PC-9 (cell line): ENCODE data around the gene SND1. TPM values are rescaled to one million over a fixed set of nuclear protein-coding genes. Genes with fewer than 3 reads are reported as not detected.

Experiments
- BruUV-seq: library from RNA; stranded (reverse); fragments of 400-500 nt; replicated peaks from 2 replicates; lab custom pipeline; 2021; lab: Mats Ljungman, UMichigan
- CTCF ChIA-PET: fragments of 300-600 bp; sonication (Branson Sonifier 250); formaldehyde crosslinking; loops from one replicate; lab custom pipeline; 2022; ENCODE audit warnings: antibody characterized with exemption; lab: Charles Lee
- POLR2A ChIA-PET: fragments of 300-600 bp; sonication (Branson Sonifier 250); formaldehyde crosslinking; loops from one replicate; lab custom pipeline; 2022; ENCODE audit warnings: antibody characterized with exemption; ENCODE audit not compliant: unreplicated experiment; lab: Charles Lee
- DNase-seq, 2 experiments: peaks; one replicate each; pipeline versions ENCODE4 v3.0.0 to v3.0.0-alpha.2; 2015 to 2022; ENCODE audit warnings: mixed read lengths in 1 of 2
- H2AFZ ChIP-seq: fragments of 200-600 bp; sonication (generic); 2 replicates; pipeline ENCODE4 v1.8.1; 2017; ENCODE audit warnings: antibody characterized with exemption
- H3F3A ChIP-seq: fragments of 200-600 bp; sonication (generic); 2 replicates; pipeline ENCODE4 v1.8.1; 2017; ENCODE audit warnings: antibody characterized with exemption, mild to moderate bottlenecking, low read depth; ENCODE audit not compliant: insufficient read depth
- H3K27ac ChIP-seq: fragments of 200-600 bp; sonication (generic); 2 replicates; pipeline ENCODE4 v1.6.1; 2016; ENCODE audit warnings: mixed run types
- H3K27me3 ChIP-seq: fragments of 200-600 bp; sonication (generic); 2 replicates; pipeline ENCODE4 v1.6.1; 2016; ENCODE audit warnings: low read depth, mixed run types; ENCODE audit not compliant: insufficient read depth
- H3K36me3 ChIP-seq: fragments of 200-600 bp; sonication (generic); 2 replicates; pipeline ENCODE4 v1.6.1; 2016; ENCODE audit warnings: low read depth, mixed run types
- H3K4me1 ChIP-seq: fragments of 200-600 bp; sonication (generic); replicated peaks from 2 replicates; pipeline ENCODE4 v1.6.1; 2016; ENCODE audit warnings: mixed run types; ENCODE audit not compliant: insufficient read depth
- H3K4me2 ChIP-seq: fragments of 200-600 bp; sonication (generic); 2 replicates; pipeline ENCODE4 v1.6.1; 2017; ENCODE audit warnings: mixed run types
- H3K4me3 ChIP-seq: fragments of 200-600 bp; sonication (generic); 2 replicates; pipeline ENCODE4 v1.6.1; 2016; ENCODE audit warnings: mixed run types
- H3K79me2 ChIP-seq: fragments of 200-600 bp; sonication (generic); 2 replicates; pipeline ENCODE4 v1.6.1; 2017; ENCODE audit warnings: low read depth, mixed run types
- H3K9me2 ChIP-seq: fragments of 200-600 bp; sonication (generic); 2 replicates; pipeline ENCODE4 v1.8.1; 2017; ENCODE audit warnings: mild to moderate bottlenecking; ENCODE audit not compliant: insufficient read depth
- H3K9me3 ChIP-seq: fragments of 200-600 bp; sonication (generic); 2 replicates; pipeline ENCODE4 v1.8.1; 2016; ENCODE audit warnings: low read depth; ENCODE audit not compliant: insufficient read depth
- H4K20me1 ChIP-seq: fragments of 200-600 bp; sonication (generic); 2 replicates; pipeline ENCODE4 v1.8.1; 2017; ENCODE audit not compliant: insufficient read depth
- EZH2 ChIP-seq: fragments of 200-600 bp; sonication (generic); IDR thresholded peaks from 2 replicates; pipeline ENCODE4 v1.8.0; 2017; ENCODE audit warnings: antibody characterized with exemption, low read depth
- intact Hi-C: fragments of 100-400 bp; cut with micrococcal nuclease; formaldehyde crosslinking; loops from one replicate; pipeline ENCODE4 v1.10.0; 2022; ENCODE audit not compliant: unreplicated experiment
- total RNA-seq: library from RNA; stranded (reverse); gene quantifications from 2 replicates; pipeline ENCODE4 v1.2.3, GENCODE V29; 2021
- TF ChIP-seq, protein P1 (sequence below): fragments of 200-600 bp; sonication (generic); conservative IDR thresholded peaks from 2 replicates; pipeline ENCODE4 v1.6.1; 2017; ENCODE audit warnings: mixed run types, antibody characterized with exemption, mild to moderate bottlenecking, moderate library complexity

SND1 gene
- total RNA-seq, 1 experiment from 2014 or later = 273 TPM

DNA sequence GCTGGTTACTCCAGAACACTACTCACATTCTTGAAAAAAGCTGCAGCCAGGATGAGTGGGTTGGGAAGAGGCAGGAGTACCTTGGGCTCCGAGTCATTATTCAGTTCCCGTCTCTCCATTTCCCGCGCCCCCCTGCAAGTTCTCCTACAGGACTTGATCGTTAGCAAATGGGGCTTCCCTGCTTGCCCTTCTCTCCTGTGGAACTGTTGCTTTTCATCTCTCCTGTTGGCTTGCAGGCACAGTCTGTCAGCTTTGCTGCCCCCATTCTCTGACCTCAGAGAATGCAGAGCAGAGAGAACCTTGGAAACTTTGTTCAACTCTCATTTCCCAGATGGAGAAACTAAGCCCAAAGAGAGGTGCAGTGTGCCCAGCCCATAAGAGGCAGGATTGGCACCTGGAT is 414.9 kb downstream of the SND1 start:
- ChIA-PET CTCF (no interaction called here), POLR2A (no interaction called here)
- Histone ChIP-seq H3K4me2 (no peak overlapping the region), H3F3A (no peaks in the 10 kb centered on the region), H2AFZ (no peak overlapping the region), H3K4me3 (no peak overlapping the region), H3K9me3 (no peaks in the 10 kb centered on the region), H3K27ac (no peak overlapping the region), H3K27me3 (no peaks in the 10 kb centered on the region), H3K36me3 (no peaks in the 10 kb centered on the region), H3K9me2 (no peaks in the 10 kb centered on the region), H3K79me2 (no peaks in the 10 kb centered on the region), H3K4me1 (no peaks in the 10 kb centered on the region), H4K20me1 (no peaks in the 10 kb centered on the region)
- intact Hi-C loops = no loop called here
- BruUV-seq = no TSS peak
- TF ChIP-seq EZH2 = no peak
- TF ChIP-seq, protein P1, sequence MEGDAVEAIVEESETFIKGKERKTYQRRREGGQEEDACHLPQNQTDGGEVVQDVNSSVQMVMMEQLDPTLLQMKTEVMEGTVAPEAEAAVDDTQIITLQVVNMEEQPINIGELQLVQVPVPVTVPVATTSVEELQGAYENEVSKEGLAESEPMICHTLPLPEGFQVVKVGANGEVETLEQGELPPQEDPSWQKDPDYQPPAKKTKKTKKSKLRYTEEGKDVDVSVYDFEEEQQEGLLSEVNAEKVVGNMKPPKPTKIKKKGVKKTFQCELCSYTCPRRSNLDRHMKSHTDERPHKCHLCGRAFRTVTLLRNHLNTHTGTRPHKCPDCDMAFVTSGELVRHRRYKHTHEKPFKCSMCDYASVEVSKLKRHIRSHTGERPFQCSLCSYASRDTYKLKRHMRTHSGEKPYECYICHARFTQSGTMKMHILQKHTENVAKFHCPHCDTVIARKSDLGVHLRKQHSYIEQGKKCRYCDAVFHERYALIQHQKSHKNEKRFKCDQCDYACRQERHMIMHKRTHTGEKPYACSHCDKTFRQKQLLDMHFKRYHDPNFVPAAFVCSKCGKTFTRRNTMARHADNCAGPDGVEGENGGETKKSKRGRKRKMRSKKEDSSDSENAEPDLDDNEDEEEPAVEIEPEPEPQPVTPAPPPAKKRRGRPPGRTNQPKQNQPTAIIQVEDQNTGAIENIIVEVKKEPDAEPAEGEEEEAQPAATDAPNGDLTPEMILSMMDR = no peak
- DNase-seq = no peak

DNA sequence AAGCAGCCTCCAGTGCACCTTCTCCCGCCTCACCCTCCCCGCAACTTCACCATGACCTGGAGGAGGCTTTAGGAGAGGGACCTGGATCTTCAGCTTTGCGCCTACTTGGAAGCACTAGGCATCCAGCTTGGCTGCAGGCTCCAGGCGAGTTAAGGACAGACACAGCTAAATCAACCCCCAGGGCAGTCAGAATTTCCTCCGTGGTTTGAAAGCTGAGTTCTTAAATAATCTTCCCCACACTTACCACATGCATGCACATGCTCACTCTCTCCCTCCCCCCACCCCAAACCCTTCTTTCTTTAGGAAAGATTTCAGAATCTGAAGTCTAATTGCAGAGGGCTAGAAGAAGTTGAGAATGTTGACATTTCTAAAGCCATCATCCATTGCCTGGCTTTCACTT is 416.0 kb downstream of the SND1 start:
- no peak overlapping the region for H3K4me2 ChIP-seq
- H3K79me2 ChIP-seq = no peaks in the 10 kb centered on the region
- no peaks in the 10 kb centered on the region for H3K27me3 ChIP-seq
- no peak for TF ChIP-seq EZH2
- TF ChIP-seq, protein P1 = no peak
- ChIA-PET CTCF (no interaction called here), POLR2A (no interaction called here)
- no peaks in the 10 kb centered on the region for H3K36me3 ChIP-seq
- H3F3A ChIP-seq = no peaks in the 10 kb centered on the region
- no peaks in the 10 kb centered on the region for H4K20me1 ChIP-seq
- no peak overlapping the region for H3K27ac ChIP-seq
- H3K9me3 ChIP-seq = no peaks in the 10 kb centered on the region
- H3K4me1 ChIP-seq = no peaks in the 10 kb centered on the region
- intact Hi-C loops = no loop called here
- H2AFZ ChIP-seq = no peak overlapping the region
- H3K4me3 ChIP-seq = no peak overlapping the region
- no peaks in the 10 kb centered on the region for H3K9me2 ChIP-seq
- no TSS peak for BruUV-seq
- DNase-seq = no peak

DNA sequence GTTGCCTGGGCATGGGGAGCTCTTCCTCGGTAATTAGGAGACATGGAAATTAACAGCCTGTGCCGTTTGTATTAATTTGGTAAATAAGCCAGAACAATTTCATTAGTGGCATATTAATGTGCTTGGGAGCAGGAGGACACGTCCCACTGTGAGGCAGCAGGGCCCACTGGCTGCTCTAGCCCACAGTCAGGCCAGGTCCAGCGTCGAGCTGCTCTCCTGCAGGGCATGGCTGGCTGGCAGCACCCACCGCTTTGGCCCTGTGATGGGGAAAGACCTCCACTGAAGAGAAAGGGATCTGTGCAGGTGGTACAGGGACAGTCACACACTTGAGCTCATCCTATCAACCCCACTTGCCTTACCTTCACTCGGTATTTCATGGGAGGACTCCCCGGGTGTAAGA is 416.8 kb downstream of the SND1 start:
- ChIA-PET CTCF (no interaction called here), POLR2A (no interaction called here)
- H3K27ac ChIP-seq = no peak overlapping the region

More for the DNA sequence above, 416.8 kb downstream of the SND1 start:
- DNase-seq = no peak
- Histone ChIP-seq H4K20me1 (no peaks in the 10 kb centered on the region), H2AFZ (no peak overlapping the region), H3K9me2 (no peaks in the 10 kb centered on the region), H3K4me3 (no peak overlapping the region), H3K4me2 (no peak overlapping the region), H3K4me1 (no peaks in the 10 kb centered on the region), H3K9me3 (no peaks in the 10 kb centered on the region), H3F3A (no peaks in the 10 kb centered on the region), H3K36me3 (no peaks in the 10 kb centered on the region), H3K79me2 (no peaks in the 10 kb centered on the region), H3K27me3 (no peaks in the 10 kb centered on the region)
- intact Hi-C loops = no loop called here
- BruUV-seq = no TSS peak
- no peak for TF ChIP-seq EZH2
- TF ChIP-seq, protein P1 = no peak
